ENCODE data around the gene EHMT1. TPM values are rescaled to one million over a fixed set of nuclear protein-coding genes. Genes with fewer than 3 reads are reported as not detected.
"Not testable (repeated sequence)": the region's sequence is repeated elsewhere in the genome, so short reads cannot be mapped to it uniquely, and the experiment has no call there.

The EHMT1 gene
- total RNA-seq, 2 experiments from 2014 or later = 66.6 to 76.7 TPM

DNA sequence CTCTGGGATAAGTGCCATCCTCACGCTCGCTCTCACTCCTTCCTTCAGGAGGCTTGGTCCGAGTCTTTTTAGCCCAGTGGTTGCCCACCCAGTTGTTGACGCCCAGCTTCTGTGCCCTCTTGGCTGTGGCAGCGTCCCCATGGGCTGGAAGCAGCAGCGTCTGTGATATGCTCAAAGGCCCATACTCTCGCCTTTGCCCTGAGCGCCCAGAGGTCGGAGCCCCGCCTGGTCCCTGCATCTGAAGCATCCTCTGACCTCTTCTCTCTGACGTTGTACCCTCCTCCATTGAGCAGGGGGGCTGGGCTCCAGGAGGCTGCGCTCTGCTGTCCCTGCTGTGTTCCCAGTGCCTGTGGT lies 180.8 kb downstream of the EHMT1 start:
- CTCF ChIA-PET = no interaction called here
- peaks cover 40% of the 10 kb centered on the region for H3K36me3 Mint-ChIP-seq (ENCODE audit: low read depth)
- H3K27ac Mint-ChIP-seq = no peak overlapping the region
- H3K27me3 Mint-ChIP-seq = no peaks in the 10 kb centered on the region
- DNase-seq (no peak), ATAC-seq (no peak)
- intact Hi-C loops (cut with DNase I, micrococcal nuclease) = no loop called here
- H3K9me3 Mint-ChIP-seq (ENCODE audit: low read depth) = no peaks in the 10 kb centered on the region
- POLR2A ChIA-PET = no interaction called here
- H3K4me3 Mint-ChIP-seq = no peak overlapping the region
- no peaks in the 10 kb centered on the region for H3K4me1 Mint-ChIP-seq

DNA sequence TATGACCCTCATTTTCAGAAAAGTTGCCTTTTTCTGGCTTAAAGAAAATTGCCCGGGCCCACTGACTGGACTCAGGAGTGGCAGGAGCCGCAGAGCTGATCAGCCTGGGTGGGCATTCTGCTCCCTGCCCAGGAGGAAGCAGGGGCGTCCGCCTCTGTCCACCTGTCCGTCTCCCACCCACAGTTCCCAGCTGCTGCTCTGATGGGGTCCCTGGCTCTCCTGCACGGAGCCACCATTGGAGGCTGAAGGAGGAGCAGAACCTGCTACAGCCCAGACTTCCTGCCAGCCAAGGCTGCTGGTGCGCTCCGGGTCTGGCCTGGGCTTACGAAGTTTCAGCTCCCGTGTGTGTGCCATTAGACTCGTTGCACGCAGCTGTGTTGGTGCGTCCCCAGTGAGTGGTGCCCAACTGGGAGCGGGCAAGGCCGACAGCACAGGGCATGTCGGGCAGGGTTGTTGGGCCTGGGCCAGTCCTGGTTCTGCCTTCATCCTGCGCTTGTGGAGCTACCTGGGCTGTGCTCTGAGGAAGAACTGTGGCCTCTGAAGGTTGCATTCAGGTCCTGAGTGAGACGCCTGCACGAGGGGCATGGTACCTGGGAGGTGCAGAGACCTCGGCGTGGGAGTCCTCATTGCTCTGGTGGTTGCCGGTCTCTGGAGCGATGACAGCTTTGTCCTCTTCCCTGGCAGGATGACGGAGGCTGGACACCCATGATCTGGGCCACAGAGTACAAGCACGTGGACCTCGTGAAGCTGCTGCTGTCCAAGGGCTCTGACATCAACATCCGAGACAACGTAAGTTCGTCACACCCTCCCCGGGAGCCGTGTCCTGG lies 181.6 kb downstream of the EHMT1 start:
- Mint-ChIP-seq H3K9me3 (ENCODE audit: low read depth) (no peaks in the 10 kb centered on the region), H3K36me3 (ENCODE audit: low read depth) (peaks cover 42% of the 10 kb centered on the region), H3K27me3 (no peaks in the 10 kb centered on the region), H3K4me1 (no peaks in the 10 kb centered on the region), H3K4me3 (no peak overlapping the region), H3K27ac (no peak overlapping the region)
- intact Hi-C loops (cut with DNase I, micrococcal nuclease) = no loop called here
- ATAC-seq = no peak
- POLR2A ChIA-PET = interaction anchor here (1.0 kb wide), 1 partner anchor 8 kb away, joined by 3 read pairs; no protein-coding TSS in a partner anchor
- no peak for DNase-seq
- CTCF ChIA-PET = interaction anchor here (0.9 kb wide), 1 partner anchor 127 kb away, joined by 4 read pairs; no protein-coding TSS in a partner anchor

DNA sequence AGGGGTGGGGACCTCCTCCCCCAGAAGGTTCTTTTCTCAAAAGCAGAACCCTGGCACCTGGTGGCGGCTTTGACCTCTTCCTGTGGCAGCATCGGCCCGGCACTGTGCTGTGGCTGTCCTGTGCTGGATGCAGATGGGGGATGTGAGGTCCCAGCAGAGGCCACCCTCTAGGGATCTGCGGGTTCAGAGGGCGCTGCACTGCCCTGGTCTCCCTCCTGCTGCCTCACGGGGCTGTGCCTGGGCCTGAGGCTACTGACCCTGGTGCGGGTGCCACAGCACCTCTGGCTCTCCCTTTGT lies 182.2 kb downstream of the EHMT1 start:
- POLR2A ChIA-PET = interaction anchor here (1.0 kb wide), 1 partner anchor 7 kb away, joined by 3 read pairs; no protein-coding TSS in a partner anchor
- H3K9me3 Mint-ChIP-seq (ENCODE audit: low read depth) = no peaks in the 10 kb centered on the region
- H3K4me1 Mint-ChIP-seq = no peaks in the 10 kb centered on the region
- ATAC-seq (no peak), DNase-seq (no peak)
- CTCF ChIA-PET = interaction anchor here (0.9 kb wide), 1 partner anchor 128 kb away, joined by 4 read pairs; no protein-coding TSS in a partner anchor
- H3K4me3 Mint-ChIP-seq = no peak overlapping the region
- no peak overlapping the region for H3K27ac Mint-ChIP-seq
- no peaks in the 10 kb centered on the region for H3K27me3 Mint-ChIP-seq
- H3K36me3 Mint-ChIP-seq (ENCODE audit: low read depth) = peaks cover 37% of the 10 kb centered on the region
- intact Hi-C loops (cut with DNase I, micrococcal nuclease) = no loop called here

DNA sequence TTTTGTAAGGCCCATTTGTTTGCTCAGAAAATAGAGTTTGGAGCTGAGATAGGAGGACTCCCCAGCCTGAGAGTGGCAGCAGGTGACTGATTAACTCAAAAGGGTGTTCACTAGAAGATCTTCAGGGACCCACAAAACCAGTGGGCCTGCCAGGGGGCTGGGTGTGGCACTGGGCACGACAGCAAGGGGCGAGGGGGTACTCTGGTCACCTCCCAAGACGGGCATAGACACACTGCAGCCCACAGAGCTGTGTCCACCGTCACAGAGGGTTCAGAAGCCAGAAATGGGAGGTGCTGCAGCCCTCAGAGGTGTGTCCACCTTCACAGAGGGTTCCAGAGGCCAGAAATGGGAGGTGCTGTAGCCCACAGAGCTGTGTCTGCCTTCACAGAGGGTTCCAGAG lies 183.2 kb downstream of the EHMT1 start:
- ATAC-seq (no peak), DNase-seq (no peak)
- Mint-ChIP-seq H3K4me3 (no peak overlapping the region), H3K36me3 (ENCODE audit: low read depth) (peaks cover 45% of the 10 kb centered on the region), H3K27me3 (no peaks in the 10 kb centered on the region), H3K27ac (no peak overlapping the region), H3K4me1 (peaks cover 5% of the 10 kb centered on the region), H3K9me3 (ENCODE audit: low read depth) (no peaks in the 10 kb centered on the region)
- ChIA-PET POLR2A (no interaction called here), CTCF (no interaction called here)
- intact Hi-C loops (cut with DNase I, micrococcal nuclease) = no loop called here

DNA sequence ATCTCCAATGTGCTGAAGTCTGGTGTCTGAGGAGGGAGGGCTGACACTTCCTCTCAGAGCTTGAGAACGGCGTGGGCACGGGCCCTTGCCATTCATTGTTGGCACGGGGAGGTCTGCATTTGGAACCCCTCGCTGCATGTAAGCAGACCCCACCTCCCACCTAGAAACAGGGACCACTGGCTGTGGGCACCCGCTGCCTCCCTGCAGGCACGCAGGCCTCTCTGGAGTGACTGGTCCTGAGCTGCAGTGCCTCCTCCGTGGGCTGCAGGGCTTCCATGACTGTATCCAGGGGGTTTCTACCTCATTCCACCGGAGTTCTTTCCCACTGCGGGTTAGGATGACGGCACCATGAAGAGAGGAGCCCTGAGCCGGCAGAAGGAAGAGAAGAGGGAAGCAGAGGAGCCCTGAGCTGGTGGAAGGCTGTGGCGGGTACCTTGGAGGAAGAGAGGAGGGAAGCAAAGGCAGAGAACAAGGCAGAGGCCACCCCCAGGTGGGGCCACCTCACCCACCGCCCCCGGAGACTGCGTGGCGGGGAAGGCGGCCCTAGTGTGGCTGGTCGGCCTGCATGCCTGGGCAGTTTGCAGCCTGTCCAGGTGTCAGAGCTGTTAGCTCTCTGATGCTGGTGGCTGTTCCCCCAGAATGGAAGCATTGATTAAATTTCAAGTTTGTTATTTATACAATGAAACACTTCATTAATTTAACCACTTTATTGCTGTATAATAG lies 183.9 kb downstream of the EHMT1 start:
- Mint-ChIP-seq H3K4me3 (no peak overlapping the region), H3K27me3 (no peaks in the 10 kb centered on the region), H3K27ac (no peak overlapping the region), H3K9me3 (ENCODE audit: low read depth) (no peaks in the 10 kb centered on the region), H3K36me3 (ENCODE audit: low read depth) (peaks cover 42% of the 10 kb centered on the region), H3K4me1 (peaks cover 5% of the 10 kb centered on the region)
- DNase-seq = no peak
- ChIA-PET CTCF (interaction anchor here (0.9 kb wide), 1 partner anchor 130 kb away, joined by 3 read pairs; no protein-coding TSS in a partner anchor), POLR2A (no interaction called here)
- no peak for ATAC-seq
- intact Hi-C loops (cut with DNase I, micrococcal nuclease) = no loop called here

DNA sequence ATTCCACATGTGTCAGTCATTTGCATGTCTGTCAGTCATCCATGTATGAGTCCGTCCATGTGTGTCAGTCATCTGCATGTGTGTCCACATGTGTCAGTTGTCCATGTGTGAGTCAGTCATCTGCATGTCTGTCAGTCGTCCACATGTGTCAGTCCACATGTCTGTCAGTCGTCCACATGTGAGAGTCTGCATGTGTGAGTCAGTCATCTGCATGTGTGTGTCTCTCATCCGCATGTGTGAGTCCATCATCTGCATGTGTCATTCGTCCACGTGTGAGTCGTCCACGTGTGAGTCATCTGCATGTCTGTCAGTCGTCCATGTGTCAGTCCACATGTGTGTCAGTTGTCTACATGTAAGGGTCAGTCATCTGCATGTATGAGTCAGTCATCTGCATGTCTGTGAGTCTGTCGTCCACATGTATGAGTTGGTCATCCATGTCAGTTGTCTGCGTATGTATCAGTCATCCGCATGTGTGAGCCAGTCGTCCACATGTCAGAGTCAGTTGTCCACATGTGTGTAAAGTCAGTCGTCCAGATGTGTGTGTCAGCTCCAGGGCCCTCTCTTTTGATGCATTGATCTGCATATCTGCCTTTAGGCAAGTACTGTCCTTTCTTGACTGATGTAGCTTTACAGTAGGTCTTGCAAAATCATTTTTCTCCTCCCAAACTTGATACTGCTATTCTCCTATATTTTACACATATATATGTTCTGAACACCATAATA lies 186.3 kb downstream of the EHMT1 start:
- no peaks in the 10 kb centered on the region for H3K27me3 Mint-ChIP-seq
- intact Hi-C loops (cut with DNase I, micrococcal nuclease) = no loop called here
- no peak overlapping the region for H3K4me3 Mint-ChIP-seq
- peaks cover 36% of the 10 kb centered on the region for H3K36me3 Mint-ChIP-seq (ENCODE audit: low read depth)
- no peaks in the 10 kb centered on the region for H3K9me3 Mint-ChIP-seq (ENCODE audit: low read depth)
- ChIA-PET POLR2A (no interaction called here), CTCF (no interaction called here)
- peak; percentile 33 for ATAC-seq
- H3K27ac Mint-ChIP-seq = no peak overlapping the region
- DNase-seq = peak; percentile 20
- H3K4me1 Mint-ChIP-seq = peaks cover 7% of the 10 kb centered on the region

DNA sequence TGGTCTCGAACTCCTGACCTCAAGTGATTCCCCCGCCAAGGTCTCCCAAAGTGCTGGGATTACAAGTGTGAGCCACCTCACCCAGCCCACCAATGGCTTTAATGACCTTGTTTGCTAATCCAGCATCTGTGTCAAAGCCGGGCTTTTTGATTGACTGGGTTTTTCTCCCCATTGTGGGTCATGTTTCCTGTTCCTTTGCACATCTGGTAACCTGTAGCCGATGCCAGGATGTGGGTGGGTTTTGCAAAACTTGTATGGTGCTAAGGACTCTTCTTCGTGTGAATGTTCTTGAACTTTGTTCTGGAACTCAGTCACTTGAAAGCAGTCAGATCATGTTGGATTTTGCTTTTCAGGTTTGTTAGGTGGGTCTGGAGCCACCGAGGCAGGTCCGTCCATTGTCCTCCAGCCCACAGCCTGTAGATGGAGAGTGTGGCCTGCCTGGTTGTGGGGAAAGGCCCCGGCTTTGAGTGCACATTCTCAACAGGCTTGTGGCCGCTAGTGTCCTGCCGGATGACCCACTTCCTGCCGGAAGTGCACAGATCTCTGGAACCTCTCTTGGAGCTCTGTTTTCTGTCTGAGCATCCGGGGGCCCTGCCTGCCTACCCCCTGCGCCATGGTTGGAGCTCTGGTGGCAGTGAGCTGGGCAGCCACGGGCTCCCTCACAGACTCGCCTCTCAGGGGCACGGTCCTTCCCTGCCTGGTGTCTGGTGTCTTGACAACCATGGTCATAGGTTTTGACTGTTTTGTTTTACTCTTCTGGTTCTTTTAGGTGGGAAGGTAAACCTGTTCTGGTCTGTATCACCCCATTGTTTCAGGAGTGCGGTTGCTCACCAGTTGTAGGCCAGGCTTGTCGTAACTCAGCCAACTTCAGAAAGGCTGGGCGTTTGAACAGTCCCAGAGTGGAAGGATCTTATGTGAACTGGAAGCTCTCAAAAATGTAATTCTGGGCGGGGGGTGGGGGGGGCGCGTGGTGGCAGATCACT lies 189.2 kb downstream of the EHMT1 start:
- ChIA-PET POLR2A (interaction anchor here (1.0 kb wide), 1 partner anchor 8 kb away, joined by 3 read pairs; no protein-coding TSS in a partner anchor), CTCF (interaction anchor here (0.6 kb wide), 2 partner anchors 14 to 30 kb away, joined by 3 to 4 read pairs; no protein-coding TSS in a partner anchor)
- ATAC-seq (peak; percentile 33), DNase-seq (no peak)
- H3K27ac Mint-ChIP-seq = no peak overlapping the region
- peaks cover 33% of the 10 kb centered on the region for H3K36me3 Mint-ChIP-seq (ENCODE audit: low read depth)
- H3K4me3 Mint-ChIP-seq = no peak overlapping the region
- no peaks in the 10 kb centered on the region for H3K27me3 Mint-ChIP-seq
- H3K9me3 Mint-ChIP-seq (ENCODE audit: low read depth) = no peaks in the 10 kb centered on the region
- intact Hi-C loops (cut with DNase I, micrococcal nuclease) = no loop called here
- H3K4me1 Mint-ChIP-seq = peaks cover 7% of the 10 kb centered on the region

DNA sequence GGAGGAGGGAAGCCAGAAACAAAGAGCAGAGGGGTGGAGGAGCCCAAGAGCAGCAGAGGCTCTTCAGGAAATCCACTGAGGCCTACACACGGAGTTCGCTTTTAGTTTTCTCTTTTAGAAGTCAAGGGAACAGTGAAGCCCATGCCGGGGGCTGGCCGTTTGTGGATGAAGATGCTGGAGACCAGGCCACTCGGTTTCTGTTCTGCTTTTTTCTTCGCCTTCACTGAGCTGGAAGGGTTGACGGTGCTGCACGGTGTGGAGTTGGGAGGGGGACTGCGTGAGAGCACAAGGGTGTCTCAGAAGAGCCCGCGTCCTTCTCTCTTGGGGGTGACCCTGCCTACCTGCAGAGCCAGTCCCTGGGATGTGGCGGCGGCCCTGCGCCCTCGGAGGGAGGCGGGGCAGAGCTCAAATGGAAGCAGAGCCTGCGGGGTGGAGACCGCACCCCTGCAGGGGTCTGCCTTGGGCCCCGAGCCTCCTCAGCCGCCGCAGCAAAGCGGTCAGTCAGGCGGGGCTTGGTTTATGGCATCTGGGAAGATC lies 190.3 kb downstream of the EHMT1 start:
- no peak for DNase-seq
- Mint-ChIP-seq H3K27me3 (no peaks in the 10 kb centered on the region), H3K4me1 (peaks cover 7% of the 10 kb centered on the region), H3K9me3 (ENCODE audit: low read depth) (no peaks in the 10 kb centered on the region), H3K27ac (no peak overlapping the region), H3K4me3 (no peak overlapping the region), H3K36me3 (ENCODE audit: low read depth) (peaks cover 26% of the 10 kb centered on the region)
- POLR2A ChIA-PET = interaction anchor here (1.0 kb wide), 1 partner anchor 9 kb away, joined by 3 read pairs; no protein-coding TSS in a partner anchor
- intact Hi-C loops (cut with DNase I, micrococcal nuclease) = no loop called here
- CTCF ChIA-PET = interaction anchor here (0.6 kb wide), 1 partner anchor 158 kb away, joined by 3 read pairs; no protein-coding TSS in a partner anchor
- ATAC-seq = no peak

DNA sequence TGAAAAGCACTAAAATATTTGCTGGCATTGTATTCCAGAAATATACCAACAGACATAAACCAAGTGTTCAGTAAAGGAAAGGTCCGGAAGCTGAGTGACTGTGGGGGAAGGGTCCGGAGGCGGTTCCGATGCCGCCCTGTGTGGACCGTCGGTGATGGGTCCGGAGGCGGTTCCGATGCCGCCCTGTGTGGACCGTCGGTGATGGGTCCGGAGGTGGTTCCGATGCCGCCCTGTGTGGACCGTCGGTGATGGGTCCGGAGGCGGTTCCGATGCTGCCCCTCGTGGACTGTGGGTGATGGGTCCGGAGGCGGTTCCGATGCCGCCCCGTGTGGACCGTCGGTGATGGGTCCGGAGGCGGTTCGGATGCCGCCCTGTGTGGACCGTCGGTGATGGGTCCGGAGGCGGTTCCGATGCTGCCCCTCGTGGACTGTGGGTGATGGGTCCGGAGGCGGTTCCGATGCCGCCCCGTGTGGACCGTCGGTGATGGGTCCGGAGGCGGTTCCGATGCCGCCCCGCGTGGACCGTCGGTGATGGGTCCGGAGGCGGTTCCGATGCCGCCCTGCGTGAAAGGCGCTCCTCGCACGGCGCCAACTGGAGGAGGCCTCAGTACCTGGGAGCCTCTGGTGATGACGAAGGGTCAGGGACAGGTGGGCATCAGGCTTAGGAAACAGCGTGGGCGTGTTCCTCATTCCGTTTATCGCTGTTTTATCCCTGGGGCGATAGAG lies 191.1 kb downstream of the EHMT1 start:
- H3K4me3 Mint-ChIP-seq; CTCF ChIA-PET; H3K27me3 Mint-ChIP-seq; intact Hi-C loops (cut with DNase I, micrococcal nuclease); H3K4me1 Mint-ChIP-seq; POLR2A ChIA-PET; DNase-seq; H3K27ac Mint-ChIP-seq; ATAC-seq; H3K9me3 Mint-ChIP-seq (ENCODE audit: low read depth): not testable (repeated sequence)
- H3K36me3 Mint-ChIP-seq (ENCODE audit: low read depth) = peaks cover 26% of the 10 kb centered on the region

DNA sequence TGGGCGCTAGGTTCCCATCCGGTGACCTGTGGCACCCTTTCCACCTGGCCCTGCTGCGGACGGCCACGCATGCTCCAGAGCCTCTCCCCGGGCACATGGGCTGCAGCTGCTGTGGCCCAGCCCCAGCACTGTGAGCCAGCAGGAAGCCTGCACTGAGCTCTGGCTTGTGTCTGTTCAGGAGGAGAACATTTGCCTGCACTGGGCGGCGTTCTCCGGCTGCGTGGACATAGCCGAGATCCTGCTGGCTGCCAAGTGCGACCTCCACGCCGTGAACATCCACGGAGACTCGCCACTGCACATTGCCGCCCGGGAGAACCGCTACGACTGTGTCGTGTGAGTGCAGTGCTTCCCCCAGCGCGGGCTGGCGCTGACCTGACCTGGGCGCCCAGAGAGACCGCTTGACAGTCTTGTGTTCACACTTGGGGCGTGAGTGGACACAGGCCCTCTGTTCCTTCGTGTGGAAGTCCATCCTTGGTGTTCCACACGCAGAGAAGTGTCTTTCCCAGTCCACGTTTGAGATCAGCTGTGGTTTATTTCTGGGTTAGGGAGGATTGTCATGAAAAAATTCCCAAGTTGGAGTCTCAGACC lies 192.6 kb downstream of the EHMT1 start:
- ATAC-seq (no peak), DNase-seq (no peak)
- Mint-ChIP-seq H3K27me3 (no peaks in the 10 kb centered on the region), H3K27ac (no peak overlapping the region), H3K4me3 (no peak overlapping the region), H3K36me3 (ENCODE audit: low read depth) (peaks cover 25% of the 10 kb centered on the region), H3K4me1 (peaks cover 7% of the 10 kb centered on the region), H3K9me3 (ENCODE audit: low read depth) (no peaks in the 10 kb centered on the region)
- POLR2A ChIA-PET = no interaction called here
- intact Hi-C loops (cut with DNase I, micrococcal nuclease) = no loop called here
- CTCF ChIA-PET = no interaction called here
